ENCODE results near the gene PID1. TPM values are rescaled to one million over a fixed set of nuclear protein-coding genes. Genes with fewer than 3 reads are reported as not detected.

The PID1 gene
- polyA plus RNA-seq, 1 of the 3 experiments (the other 2 are of a cell fraction) = 0.16 TPM

DNA sequence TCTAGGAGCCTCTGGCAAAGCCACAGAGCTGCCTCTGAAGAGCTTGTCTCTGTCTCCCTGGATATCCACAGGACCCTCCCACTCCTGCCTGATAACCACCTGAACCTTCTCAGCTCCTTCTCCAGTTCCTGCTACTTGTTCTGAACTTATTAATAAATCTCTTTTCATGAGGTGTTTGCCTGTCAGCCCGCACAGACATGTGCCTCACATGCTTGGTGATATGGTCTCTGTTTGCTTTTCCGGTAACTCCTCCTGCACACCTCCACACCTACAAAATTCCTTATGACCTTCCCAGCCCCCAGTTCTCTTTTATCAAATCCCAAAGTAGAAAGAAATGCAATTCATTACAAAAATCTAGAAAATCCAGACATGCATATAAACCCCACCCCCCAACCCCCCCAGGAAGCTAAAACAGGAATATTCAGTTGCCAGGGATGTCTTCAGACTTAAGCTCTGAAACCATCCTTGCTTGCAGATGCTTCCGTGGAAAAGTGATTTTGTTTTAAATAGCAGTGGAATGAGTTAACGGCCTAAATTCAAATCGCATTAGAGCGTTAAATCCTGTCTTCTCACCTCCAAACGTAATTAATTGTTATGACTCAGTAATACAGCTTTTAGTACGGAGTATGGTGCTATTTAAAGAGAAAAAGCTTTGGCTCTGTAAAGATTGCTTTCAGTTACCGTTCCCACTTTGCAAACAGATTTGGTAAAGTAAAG lies 2.1 kb upstream of the PID1 start (continued):
- TF ChIP-seq, protein P1, sequence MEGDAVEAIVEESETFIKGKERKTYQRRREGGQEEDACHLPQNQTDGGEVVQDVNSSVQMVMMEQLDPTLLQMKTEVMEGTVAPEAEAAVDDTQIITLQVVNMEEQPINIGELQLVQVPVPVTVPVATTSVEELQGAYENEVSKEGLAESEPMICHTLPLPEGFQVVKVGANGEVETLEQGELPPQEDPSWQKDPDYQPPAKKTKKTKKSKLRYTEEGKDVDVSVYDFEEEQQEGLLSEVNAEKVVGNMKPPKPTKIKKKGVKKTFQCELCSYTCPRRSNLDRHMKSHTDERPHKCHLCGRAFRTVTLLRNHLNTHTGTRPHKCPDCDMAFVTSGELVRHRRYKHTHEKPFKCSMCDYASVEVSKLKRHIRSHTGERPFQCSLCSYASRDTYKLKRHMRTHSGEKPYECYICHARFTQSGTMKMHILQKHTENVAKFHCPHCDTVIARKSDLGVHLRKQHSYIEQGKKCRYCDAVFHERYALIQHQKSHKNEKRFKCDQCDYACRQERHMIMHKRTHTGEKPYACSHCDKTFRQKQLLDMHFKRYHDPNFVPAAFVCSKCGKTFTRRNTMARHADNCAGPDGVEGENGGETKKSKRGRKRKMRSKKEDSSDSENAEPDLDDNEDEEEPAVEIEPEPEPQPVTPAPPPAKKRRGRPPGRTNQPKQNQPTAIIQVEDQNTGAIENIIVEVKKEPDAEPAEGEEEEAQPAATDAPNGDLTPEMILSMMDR (IDR thresholded peaks at IDR 0.05) = no peak
- TF ChIP-seq EZH2phosphoT487 (IDR thresholded peaks at IDR 0.05; ENCODE audit: borderline replicate concordance, low read depth) (no peak), GABPA (IDR thresholded peaks at IDR 0.05; ENCODE audit: low read depth) (no peak), CHD2 (IDR thresholded peaks at IDR 0.05; ENCODE audit: low read length, partially characterized antibody) (no peak), RCOR1 (IDR thresholded peaks at IDR 0.05; ENCODE audit: low read length) (no peak), NRF1 (IDR thresholded peaks at IDR 0.05; ENCODE audit: low read depth, low read length) (no peak), NFIC (IDR thresholded peaks at IDR 0.05; ENCODE audit: borderline replicate concordance) (no peak), GATA2 (CRISPR knock-in tag; IDR thresholded peaks at IDR 0.05) (no peak)

DNA sequence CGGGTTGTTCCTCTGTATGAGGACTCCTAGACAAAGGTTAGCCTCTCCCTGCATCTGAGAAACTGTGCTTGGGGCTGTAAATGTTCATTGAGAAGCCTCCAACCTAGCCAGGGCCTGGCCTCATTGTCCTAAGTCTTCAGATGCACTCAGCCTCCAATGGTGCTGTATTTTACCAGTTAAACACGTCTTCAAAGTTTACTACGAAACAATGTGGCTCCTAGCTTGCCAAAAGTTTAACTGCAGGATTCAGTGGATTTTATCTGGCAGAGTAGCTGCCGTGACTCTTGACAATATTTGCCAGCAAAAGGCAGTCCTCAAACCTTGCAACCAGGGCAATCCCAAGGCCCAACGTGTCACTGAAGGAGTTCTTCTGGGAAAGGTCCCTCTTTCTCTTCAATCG lies 1.1 kb downstream of the PID1 start:
- H2AFZ ChIP-seq (ENCODE audit: low read depth) = no peak overlapping the region

More for the DNA sequence above, 1.1 kb downstream of the PID1 start:
- H4K20me1 ChIP-seq (ENCODE audit: insufficient read depth) = no peaks in the 10 kb centered on the region
- no peaks in the 10 kb centered on the region for H3K79me2 ChIP-seq (ENCODE audit: insufficient read depth)
- no peak overlapping the region for H3K4me3 ChIP-seq (ENCODE audit: low read depth in 2 of 2, low read length in 1 of 2)
- peaks cover 0 to 2% of the 10 kb centered on the region in 2 experiments; a peak in 1 of 4 replicates for H3K4me1 ChIP-seq (ENCODE audit: control insufficient read depth in 1 of 2, insufficient read depth in 2 of 2, low read depth in 1 of 2, low read length in 1 of 2)
- POLR2A ChIA-PET = no interaction called here
- no peak for TF ChIP-seq ELF1 (IDR thresholded peaks at IDR 0.05)
- TF ChIP-seq, protein P2, sequence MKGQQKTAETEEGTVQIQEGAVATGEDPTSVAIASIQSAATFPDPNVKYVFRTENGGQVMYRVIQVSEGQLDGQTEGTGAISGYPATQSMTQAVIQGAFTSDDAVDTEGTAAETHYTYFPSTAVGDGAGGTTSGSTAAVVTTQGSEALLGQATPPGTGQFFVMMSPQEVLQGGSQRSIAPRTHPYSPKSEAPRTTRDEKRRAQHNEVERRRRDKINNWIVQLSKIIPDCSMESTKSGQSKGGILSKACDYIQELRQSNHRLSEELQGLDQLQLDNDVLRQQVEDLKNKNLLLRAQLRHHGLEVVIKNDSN (IDR thresholded peaks at IDR 0.05; ENCODE audit: borderline replicate concordance, low read depth) = no peak
- no peak for TF ChIP-seq SIN3A (IDR thresholded peaks at IDR 0.05; ENCODE audit: borderline replicate concordance, low read depth, low read length)
- no peak for TF ChIP-seq EZH2phosphoT487 (IDR thresholded peaks at IDR 0.05; ENCODE audit: borderline replicate concordance, low read depth)
- no peak for TF ChIP-seq GATA2 (CRISPR knock-in tag; IDR thresholded peaks at IDR 0.05)
- TF ChIP-seq, protein P3, sequence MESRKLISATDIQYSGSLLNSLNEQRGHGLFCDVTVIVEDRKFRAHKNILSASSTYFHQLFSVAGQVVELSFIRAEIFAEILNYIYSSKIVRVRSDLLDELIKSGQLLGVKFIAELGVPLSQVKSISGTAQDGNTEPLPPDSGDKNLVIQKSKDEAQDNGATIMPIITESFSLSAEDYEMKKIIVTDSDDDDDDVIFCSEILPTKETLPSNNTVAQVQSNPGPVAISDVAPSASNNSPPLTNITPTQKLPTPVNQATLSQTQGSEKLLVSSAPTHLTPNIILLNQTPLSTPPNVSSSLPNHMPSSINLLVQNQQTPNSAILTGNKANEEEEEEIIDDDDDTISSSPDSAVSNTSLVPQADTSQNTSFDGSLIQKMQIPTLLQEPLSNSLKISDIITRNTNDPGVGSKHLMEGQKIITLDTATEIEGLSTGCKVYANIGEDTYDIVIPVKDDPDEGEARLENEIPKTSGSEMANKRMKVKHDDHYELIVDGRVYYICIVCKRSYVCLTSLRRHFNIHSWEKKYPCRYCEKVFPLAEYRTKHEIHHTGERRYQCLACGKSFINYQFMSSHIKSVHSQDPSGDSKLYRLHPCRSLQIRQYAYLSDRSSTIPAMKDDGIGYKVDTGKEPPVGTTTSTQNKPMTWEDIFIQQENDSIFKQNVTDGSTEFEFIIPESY (IDR thresholded peaks at IDR 0.05; ENCODE audit: borderline replicate concordance, low read depth) = no peak
- TF ChIP-seq FOXJ3 (CRISPR knock-in tag; IDR thresholded peaks at IDR 0.05) = no peak
- TF ChIP-seq MXI1 (IDR thresholded peaks at IDR 0.05; ENCODE audit: low read depth, low read length) = no peak
- TF ChIP-seq, protein P4, sequence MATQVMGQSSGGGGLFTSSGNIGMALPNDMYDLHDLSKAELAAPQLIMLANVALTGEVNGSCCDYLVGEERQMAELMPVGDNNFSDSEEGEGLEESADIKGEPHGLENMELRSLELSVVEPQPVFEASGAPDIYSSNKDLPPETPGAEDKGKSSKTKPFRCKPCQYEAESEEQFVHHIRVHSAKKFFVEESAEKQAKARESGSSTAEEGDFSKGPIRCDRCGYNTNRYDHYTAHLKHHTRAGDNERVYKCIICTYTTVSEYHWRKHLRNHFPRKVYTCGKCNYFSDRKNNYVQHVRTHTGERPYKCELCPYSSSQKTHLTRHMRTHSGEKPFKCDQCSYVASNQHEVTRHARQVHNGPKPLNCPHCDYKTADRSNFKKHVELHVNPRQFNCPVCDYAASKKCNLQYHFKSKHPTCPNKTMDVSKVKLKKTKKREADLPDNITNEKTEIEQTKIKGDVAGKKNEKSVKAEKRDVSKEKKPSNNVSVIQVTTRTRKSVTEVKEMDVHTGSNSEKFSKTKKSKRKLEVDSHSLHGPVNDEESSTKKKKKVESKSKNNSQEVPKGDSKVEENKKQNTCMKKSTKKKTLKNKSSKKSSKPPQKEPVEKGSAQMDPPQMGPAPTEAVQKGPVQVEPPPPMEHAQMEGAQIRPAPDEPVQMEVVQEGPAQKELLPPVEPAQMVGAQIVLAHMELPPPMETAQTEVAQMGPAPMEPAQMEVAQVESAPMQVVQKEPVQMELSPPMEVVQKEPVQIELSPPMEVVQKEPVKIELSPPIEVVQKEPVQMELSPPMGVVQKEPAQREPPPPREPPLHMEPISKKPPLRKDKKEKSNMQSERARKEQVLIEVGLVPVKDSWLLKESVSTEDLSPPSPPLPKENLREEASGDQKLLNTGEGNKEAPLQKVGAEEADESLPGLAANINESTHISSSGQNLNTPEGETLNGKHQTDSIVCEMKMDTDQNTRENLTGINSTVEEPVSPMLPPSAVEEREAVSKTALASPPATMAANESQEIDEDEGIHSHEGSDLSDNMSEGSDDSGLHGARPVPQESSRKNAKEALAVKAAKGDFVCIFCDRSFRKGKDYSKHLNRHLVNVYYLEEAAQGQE (IDR thresholded peaks at IDR 0.05; ENCODE audit: low read depth, low read length) = no peak
- no peak for TF ChIP-seq RCOR1 (IDR thresholded peaks at IDR 0.05; ENCODE audit: low read length)
- no peak for TF ChIP-seq GABPA (IDR thresholded peaks at IDR 0.05; ENCODE audit: low read depth)
- no peak overlapping the region for H3K27ac ChIP-seq (ENCODE audit: low read depth in 2 of 2, low read length in 1 of 2)
- no peak for DNase-seq
- CTCF ChIA-PET = interaction anchor here (0.6 to 3.2 kb wide), 3 partner anchors 137 to 593 kb away, joined by 3 to 17 read pairs (median 3); no protein-coding TSS in a partner anchor
- H3K4me2 ChIP-seq = no peak overlapping the region
- H3K36me3 ChIP-seq (replicated peaks in 1 of 2; ENCODE audit: control insufficient read depth in 1 of 2, insufficient read depth in 2 of 2, low read length in 1 of 2) = no peaks in the 10 kb centered on the region
- WGBS (ENCODE audit: low lambda C conversion rate) = 53% methylated on average over 6 of the region's 6 CpGs
- H3K27me3 ChIP-seq (ENCODE audit: insufficient read depth) = no peaks in the 10 kb centered on the region
- no peaks in the 10 kb centered on the region for H3K9me2 ChIP-seq
- no peaks in the 10 kb centered on the region for H3K9me3 ChIP-seq
- H3K9ac ChIP-seq = no peak overlapping the region
- H3F3A ChIP-seq (replicated peaks; ENCODE audit: insufficient read depth) = no peaks in the 10 kb centered on the region
